Measurements from ENCODE around the gene KRT8. TPM values are rescaled to one million over a fixed set of nuclear protein-coding genes. Genes with fewer than 3 reads are reported as not detected.

Gene KRT8
- polyA plus RNA-seq, 1 donor from 2014 or later: 0.46 TPM

GRCh38 chr12:52912711-52913430 is 8.0 kb upstream of the KRT8 start:
- Histone ChIP-seq H3K79me2 (replicated peaks; ENCODE audit: insufficient read depth, low read length) (no peaks in the 10 kb centered on the region), H3K36me3 (ENCODE audit: insufficient read depth, low read length) (no peaks in the 10 kb centered on the region), H3K27me3 (ENCODE audit: insufficient read depth, low read depth, low read length) (no peaks in the 10 kb centered on the region), H3K9me2 (ENCODE audit: insufficient read depth, low read length) (no peaks in the 10 kb centered on the region), H3K9me3 (ENCODE audit: low read length) (no peaks in the 10 kb centered on the region), H3K9ac (ENCODE audit: low read length) (no peak overlapping the region), H4K20me1 (ENCODE audit: insufficient read depth) (no peaks in the 10 kb centered on the region), H3F3A (ENCODE audit: insufficient read depth, low read length, poor library complexity, severe bottlenecking) (no peaks in the 10 kb centered on the region), H3K4me3 (ENCODE audit: low read length) (no peak overlapping the region), H2AFZ (ENCODE audit: low read depth, low read length) (no peak overlapping the region), H3K4me2 (ENCODE audit: low read length) (no peak overlapping the region), H3K27ac (ENCODE audit: low read length) (no peak overlapping the region)
- TF ChIP-seq EP300 (conservative IDR thresholded peaks at IDR 0.05; ENCODE audit: poor library complexity, severe bottlenecking) (no peak), RAD21 (conservative IDR thresholded peaks at IDR 0.05) (no peak), MXI1 (conservative IDR thresholded peaks at IDR 0.05; ENCODE audit: poor library complexity, severe bottlenecking) (no peak), POLR2AphosphoS5 (IDR thresholded peaks at IDR 0.05) (no peak), SMC3 (conservative IDR thresholded peaks at IDR 0.05; ENCODE audit: poor library complexity) (no peak), CTCF (IDR thresholded peaks at IDR 0.05; ENCODE audit: poor library complexity, severe bottlenecking) (no peak), TAF1 (IDR thresholded peaks at IDR 0.05; ENCODE audit: low read depth) (no peak), EZH2 (IDR thresholded peaks at IDR 0.05; ENCODE audit: borderline replicate concordance, insufficient read depth, low read length, poor library complexity, severe bottlenecking) (no peak)

- no peaks in the 10 kb centered on the region for H3K79me2 ChIP-seq (replicated peaks; ENCODE audit: insufficient read depth, low read length)
- H3K27me3 ChIP-seq (ENCODE audit: insufficient read depth, low read depth, low read length): no peaks in the 10 kb centered on the region
- no peak overlapping the region for H2AFZ ChIP-seq (ENCODE audit: low read depth, low read length)
- H3K9ac ChIP-seq (ENCODE audit: low read length): no peak overlapping the region
- H4K20me1 ChIP-seq (ENCODE audit: insufficient read depth): no peaks in the 10 kb centered on the region
- no peaks in the 10 kb centered on the region for H3K9me3 ChIP-seq (ENCODE audit: low read length)
- no peak overlapping the region for H3K4me2 ChIP-seq (ENCODE audit: low read length)
- no peaks in the 10 kb centered on the region for H3F3A ChIP-seq (ENCODE audit: insufficient read depth, low read length, poor library complexity, severe bottlenecking)
- no peaks in the 10 kb centered on the region for H3K36me3 ChIP-seq (ENCODE audit: insufficient read depth, low read length)
- TF ChIP-seq RAD21 (conservative IDR thresholded peaks at IDR 0.05) (no peak), MXI1 (conservative IDR thresholded peaks at IDR 0.05; ENCODE audit: poor library complexity, severe bottlenecking) (no peak), EP300 (conservative IDR thresholded peaks at IDR 0.05; ENCODE audit: poor library complexity, severe bottlenecking) (no peak), EZH2 (IDR thresholded peaks at IDR 0.05; ENCODE audit: borderline replicate concordance, insufficient read depth, low read length, poor library complexity, severe bottlenecking) (no peak)
- H3K27ac ChIP-seq (ENCODE audit: low read length): no peak overlapping the region
- no peaks in the 10 kb centered on the region for H3K9me2 ChIP-seq (ENCODE audit: insufficient read depth, low read length)
- H3K4me3 ChIP-seq (ENCODE audit: low read length): no peak overlapping the region
Observed at GRCh38 chr12:52910248-52910883, 5.5 kb upstream of the KRT8 start.

- Histone ChIP-seq H3K4me3 (ENCODE audit: low read length) (no peak overlapping the region), H3F3A (ENCODE audit: insufficient read depth, low read length, poor library complexity, severe bottlenecking) (no peaks in the 10 kb centered on the region), H3K27me3 (ENCODE audit: insufficient read depth, low read depth, low read length) (no peaks in the 10 kb centered on the region), H2AFZ (ENCODE audit: low read depth, low read length) (no peak overlapping the region), H3K9me3 (ENCODE audit: low read length) (no peaks in the 10 kb centered on the region), H4K20me1 (ENCODE audit: insufficient read depth) (no peaks in the 10 kb centered on the region), H3K79me2 (replicated peaks; ENCODE audit: insufficient read depth, low read length) (no peaks in the 10 kb centered on the region), H3K4me2 (ENCODE audit: low read length) (no peak overlapping the region), H3K36me3 (ENCODE audit: insufficient read depth, low read length) (no peaks in the 10 kb centered on the region), H3K9ac (ENCODE audit: low read length) (no peak overlapping the region), H3K27ac (ENCODE audit: low read length) (no peak overlapping the region), H3K9me2 (ENCODE audit: insufficient read depth, low read length) (no peaks in the 10 kb centered on the region)
- TF ChIP-seq CTCF (IDR thresholded peaks at IDR 0.05; ENCODE audit: poor library complexity, severe bottlenecking) (no peak), MXI1 (conservative IDR thresholded peaks at IDR 0.05; ENCODE audit: poor library complexity, severe bottlenecking) (no peak), TAF1 (IDR thresholded peaks at IDR 0.05; ENCODE audit: low read depth) (no peak), EP300 (conservative IDR thresholded peaks at IDR 0.05; ENCODE audit: poor library complexity, severe bottlenecking) (no peak), RAD21 (conservative IDR thresholded peaks at IDR 0.05) (no peak), REST (IDR thresholded peaks at IDR 0.05; ENCODE audit: borderline replicate concordance) (no peak), EZH2 (IDR thresholded peaks at IDR 0.05; ENCODE audit: borderline replicate concordance, insufficient read depth, low read length, poor library complexity, severe bottlenecking) (no peak), SMC3 (conservative IDR thresholded peaks at IDR 0.05; ENCODE audit: poor library complexity) (no peak), POLR2AphosphoS5 (IDR thresholded peaks at IDR 0.05) (no peak)
Observed at GRCh38 chr12:52909796-52910195, 4.9 kb upstream of the KRT8 start.
